ENCODE measurements around the gene RAD9A.

The RAD9A gene

DNA sequence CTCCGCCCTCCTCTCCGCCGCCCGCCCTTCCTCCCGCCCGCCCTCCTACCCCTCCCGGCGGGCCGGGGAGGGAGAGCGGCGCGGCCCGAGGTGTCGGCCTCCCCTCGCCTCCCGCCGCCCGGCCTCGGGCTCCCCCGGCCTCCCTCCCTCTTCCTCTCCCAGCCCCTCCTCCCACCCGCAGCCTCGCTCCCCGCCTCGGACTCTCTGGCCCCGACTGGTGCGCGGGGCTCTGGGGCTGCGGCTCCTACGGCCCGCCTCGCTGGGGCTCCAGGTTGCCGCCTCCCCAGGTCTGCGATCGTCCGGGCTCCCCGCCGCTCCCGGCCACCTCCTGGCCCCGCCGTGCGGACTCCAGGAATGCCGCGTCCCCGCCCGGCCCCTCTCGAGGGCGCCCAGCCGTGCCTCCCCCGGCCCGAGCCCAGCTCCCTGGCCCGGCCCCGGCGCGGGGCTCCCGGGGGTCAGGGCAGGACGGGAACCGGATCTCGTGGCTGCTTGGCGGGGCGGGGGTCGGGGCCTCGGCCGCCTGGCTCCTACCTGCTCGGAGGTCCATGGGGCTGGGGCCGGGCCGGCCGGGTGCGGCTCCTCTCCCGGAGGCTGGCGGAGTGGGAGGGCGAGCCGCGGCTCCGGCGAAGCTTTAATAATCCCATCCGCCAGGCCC is 18.7 kb upstream of the RAD9A start, which contains the start of gene CLCF1:
Gene CLCF1, minus strand, starts transcription at position 606 of the 655 bp plus-strand sequence. Its CDS starts 59 bp downstream, at position 547.
- no peak for TF ChIP-seq JUND (IDR thresholded peaks at IDR 0.05; ENCODE audit: low read depth)
- in situ Hi-C loops (cut with HindIII; ENCODE audit: low pct_unique_long_range_greater_than_20kb, low sequenced_read_pairs): no loop called here
- peak; percentile 83 to 88 for DNase-seq (ENCODE audit: low read depth in 1 of 2, low spot score in 1 of 2)

DNA sequence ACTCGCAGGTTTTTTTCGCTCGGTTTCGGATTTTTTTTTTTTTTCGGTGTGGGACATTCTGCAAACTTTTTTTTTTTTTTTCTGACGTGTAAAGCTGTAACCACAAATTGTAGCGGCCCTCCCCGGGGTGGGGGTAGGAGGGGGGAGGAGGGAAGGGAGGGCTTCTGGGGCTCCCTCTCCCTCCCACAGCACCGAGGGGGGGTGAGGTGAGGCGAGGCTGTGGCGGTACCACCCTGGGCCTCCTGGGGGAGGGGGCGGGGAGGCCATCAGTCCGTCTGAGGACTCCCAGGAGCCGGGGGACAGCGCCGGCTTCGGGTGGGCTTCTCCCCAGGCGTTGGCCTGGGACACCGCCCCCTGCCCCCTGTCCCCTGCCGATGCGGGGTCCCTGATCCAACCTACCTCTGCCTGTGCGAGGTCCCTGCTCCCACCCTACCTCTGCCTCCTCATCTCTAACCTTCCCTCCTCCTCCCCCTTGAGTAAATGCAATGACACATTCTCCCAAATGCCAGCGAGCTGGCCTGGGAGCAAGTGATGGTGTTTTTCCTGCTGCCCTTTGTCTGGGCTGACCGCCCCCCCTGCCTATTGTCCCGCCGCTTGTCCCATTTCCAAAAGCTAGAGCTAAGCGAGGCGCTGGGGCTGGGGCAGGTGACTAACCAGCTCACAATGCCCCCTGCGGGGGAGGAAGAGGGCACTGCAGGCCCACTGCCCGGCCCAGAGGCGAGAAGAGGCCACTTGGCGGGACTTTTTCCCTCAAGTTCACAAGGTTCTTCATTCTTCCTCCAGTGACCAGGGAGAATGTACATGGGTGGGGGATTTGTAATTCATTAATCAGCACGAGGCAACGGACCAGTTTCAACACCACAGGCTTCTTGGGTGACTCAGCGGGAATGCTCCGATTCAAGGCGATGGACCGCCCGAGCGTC is 17.9 kb upstream of the RAD9A start:
- peak; percentile 75 to 89 for DNase-seq (ENCODE audit: low read depth in 1 of 2, low spot score in 1 of 2)
- TF ChIP-seq JUND (IDR thresholded peaks at IDR 0.05; ENCODE audit: low read depth): no peak
- in situ Hi-C loops (cut with HindIII; ENCODE audit: low pct_unique_long_range_greater_than_20kb, low sequenced_read_pairs): no loop called here

GRCh38 chr11:67374571-67375281 is 17.1 kb upstream of the RAD9A start:
- in situ Hi-C loops (cut with HindIII; ENCODE audit: low pct_unique_long_range_greater_than_20kb, low sequenced_read_pairs): no loop called here
- DNase-seq (ENCODE audit: low read depth in 1 of 2, low spot score in 1 of 2): no peak

GRCh38 chr11:67375320-67376055 is 16.3 kb upstream of the RAD9A start:
- TF ChIP-seq JUND (IDR thresholded peaks at IDR 0.05; ENCODE audit: low read depth): no peak
- in situ Hi-C loops (cut with HindIII; ENCODE audit: low pct_unique_long_range_greater_than_20kb, low sequenced_read_pairs): no loop called here
- DNase-seq (ENCODE audit: low read depth in 1 of 2, low spot score in 1 of 2): no peak

More at GRCh38 chr11:67374571-67375281, 17.1 kb upstream of the RAD9A start:
- no peak for TF ChIP-seq JUND (IDR thresholded peaks at IDR 0.05; ENCODE audit: low read depth)

GRCh38 chr11:67376063-67376820 is 15.5 kb upstream of the RAD9A start:
- TF ChIP-seq JUND (IDR thresholded peaks at IDR 0.05; ENCODE audit: low read depth): no peak
- in situ Hi-C loops (cut with HindIII; ENCODE audit: low pct_unique_long_range_greater_than_20kb, low sequenced_read_pairs): no loop called here
- DNase-seq (ENCODE audit: low read depth in 1 of 2, low spot score in 1 of 2): no peak

DNA sequence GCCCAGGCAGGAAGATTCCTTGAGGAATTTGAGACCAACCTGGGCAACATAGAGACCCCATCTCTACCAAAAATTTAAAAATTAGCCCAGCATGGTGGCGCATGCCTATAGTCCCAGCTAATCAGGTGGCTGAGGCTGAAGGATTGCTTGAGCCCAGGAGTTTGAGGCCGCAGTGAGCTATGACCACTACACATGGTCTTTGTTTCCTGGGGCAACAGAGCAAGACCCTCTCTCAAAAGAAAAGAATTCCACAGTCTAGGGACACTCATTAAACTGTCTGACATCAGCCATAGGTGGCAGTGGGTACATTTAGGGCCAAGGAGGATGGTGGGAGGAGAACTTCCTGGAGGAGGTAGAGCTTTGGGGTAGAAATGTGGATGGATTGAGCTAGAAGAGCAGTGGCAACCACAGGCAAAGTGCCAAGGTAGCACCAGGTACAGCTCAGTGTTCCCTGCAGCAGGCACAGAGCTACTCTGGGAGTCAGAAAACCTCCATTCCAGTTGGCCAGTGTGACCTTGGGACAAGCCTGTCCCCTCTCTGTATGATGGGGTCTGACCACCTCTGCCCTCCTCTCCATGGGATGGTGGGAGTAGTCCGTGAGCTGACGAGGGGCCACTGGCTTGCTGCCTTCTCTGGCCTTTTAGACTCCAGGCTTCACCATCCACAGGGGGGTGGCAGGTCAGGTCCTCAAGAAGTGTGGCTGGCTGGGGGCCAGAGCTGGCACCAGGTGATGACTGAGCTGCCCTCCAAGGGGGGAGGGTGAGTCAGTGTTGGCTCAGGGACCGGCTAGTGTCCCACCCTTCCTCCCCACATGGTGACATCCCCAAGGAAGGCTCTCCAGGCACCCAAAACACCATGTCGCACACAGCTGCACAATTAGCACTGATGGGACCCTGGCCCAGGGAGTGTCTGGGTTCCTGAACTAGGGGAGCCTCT is 14.6 kb upstream of the RAD9A start:
- in situ Hi-C loops (cut with HindIII; ENCODE audit: low pct_unique_long_range_greater_than_20kb, low sequenced_read_pairs): no loop called here
- no peak for DNase-seq (ENCODE audit: low read depth in 1 of 2, low spot score in 1 of 2)
- no peak for TF ChIP-seq JUND (IDR thresholded peaks at IDR 0.05; ENCODE audit: low read depth)

- in situ Hi-C loops (cut with HindIII; ENCODE audit: low pct_unique_long_range_greater_than_20kb, low sequenced_read_pairs): no loop called here
- DNase-seq (ENCODE audit: low read depth in 1 of 2, low spot score in 1 of 2): no peak
- no peak for TF ChIP-seq JUND (IDR thresholded peaks at IDR 0.05; ENCODE audit: low read depth)
Observed at GRCh38 chr11:67378544-67378943, 13.2 kb upstream of the RAD9A start.

DNA sequence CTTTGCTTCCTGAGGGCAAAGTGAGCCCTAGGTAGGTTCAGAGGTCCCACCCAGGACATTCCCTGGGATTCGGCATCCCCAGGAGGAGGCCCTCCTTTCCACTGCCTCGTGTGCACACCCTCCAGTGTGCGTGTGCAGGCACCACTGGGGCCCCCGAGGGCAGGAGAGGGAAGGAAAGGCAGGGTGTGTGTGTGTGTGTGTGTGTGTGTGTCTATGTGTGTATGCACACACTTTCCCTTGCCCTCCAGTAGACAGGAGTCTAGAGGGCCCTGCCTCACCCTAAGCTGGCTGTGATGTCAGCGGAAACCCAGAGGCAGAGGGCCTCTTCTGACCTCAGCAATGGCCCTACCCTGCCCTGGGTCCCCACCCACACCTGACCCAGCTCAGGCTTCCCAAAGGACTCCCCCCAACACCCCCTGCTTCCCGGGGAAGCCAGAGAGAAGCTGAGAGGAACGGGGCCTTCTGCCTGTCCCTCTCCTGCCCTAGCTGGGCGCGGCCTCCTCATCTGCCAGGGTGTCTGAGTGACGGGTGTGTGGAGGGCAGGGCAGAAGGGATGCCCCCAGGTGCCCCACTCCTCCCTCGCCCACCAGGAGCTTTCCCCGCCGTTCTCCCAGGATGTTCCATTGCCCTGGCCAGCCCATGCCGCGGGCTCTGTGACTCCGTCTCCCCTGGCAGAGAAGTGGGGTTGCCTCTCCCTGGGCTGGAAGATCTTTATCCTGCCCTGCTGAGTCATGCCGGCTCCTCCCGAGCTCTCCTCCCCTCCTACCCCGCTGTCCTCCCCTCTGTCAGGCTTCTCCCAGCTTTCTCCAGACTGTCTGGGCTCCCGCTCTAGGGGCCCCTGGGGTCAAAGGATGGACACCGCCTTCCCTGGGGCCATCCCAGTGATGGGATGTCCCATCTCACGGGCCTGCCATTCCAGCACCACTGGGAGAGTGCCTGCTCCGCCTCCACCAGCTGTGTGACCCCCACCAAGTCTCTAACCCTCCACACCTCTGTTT is 12.4 kb upstream of the RAD9A start:
- in situ Hi-C loops (cut with HindIII; ENCODE audit: low pct_unique_long_range_greater_than_20kb, low sequenced_read_pairs): no loop called here
- no peak for DNase-seq (ENCODE audit: low read depth in 1 of 2, low spot score in 1 of 2)
- TF ChIP-seq JUND (IDR thresholded peaks at IDR 0.05; ENCODE audit: low read depth): no peak

DNA sequence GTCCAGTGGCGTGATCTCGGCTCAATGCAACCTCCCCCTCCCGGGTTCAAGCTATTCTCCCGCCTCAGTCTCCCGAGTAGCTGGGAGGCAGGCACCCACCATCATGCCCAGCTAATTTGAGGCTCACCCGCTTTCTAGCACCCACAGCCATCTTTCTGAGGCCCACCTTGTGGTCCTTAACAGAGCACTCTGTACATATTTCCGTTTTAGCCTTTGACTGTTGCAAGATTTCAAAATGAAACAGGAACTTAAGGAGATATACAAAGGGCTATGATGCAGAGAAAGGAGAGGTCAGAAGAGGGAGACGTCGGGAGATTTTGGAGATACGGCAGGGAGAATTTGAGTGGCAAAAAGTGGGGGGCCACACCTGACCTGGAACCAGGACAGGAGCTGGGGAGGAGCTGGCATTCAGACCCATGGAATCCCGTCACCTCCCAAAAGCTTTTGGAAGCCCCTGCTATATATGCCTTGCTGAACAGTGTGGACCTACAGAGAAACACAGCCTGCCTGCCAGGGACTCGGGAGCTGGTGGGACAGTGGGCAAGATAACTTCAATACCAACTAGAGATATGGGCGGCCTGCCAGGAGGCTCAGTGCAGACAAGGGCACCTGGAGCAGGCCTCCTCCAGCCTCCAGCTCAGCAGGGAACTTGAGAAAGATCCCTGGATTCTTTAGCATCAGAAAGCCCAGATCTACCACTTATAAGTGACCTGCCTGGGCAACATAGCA is 10.4 kb upstream of the RAD9A start:
- no peak for DNase-seq (ENCODE audit: low read depth in 1 of 2, low spot score in 1 of 2)
- in situ Hi-C loops (cut with HindIII; ENCODE audit: low pct_unique_long_range_greater_than_20kb, low sequenced_read_pairs): no loop called here
- no peak for TF ChIP-seq JUND (IDR thresholded peaks at IDR 0.05; ENCODE audit: low read depth)

Measured in T47D (cell line).